ENCODE data around the gene LCLAT1.

The LCLAT1 gene

DNA sequence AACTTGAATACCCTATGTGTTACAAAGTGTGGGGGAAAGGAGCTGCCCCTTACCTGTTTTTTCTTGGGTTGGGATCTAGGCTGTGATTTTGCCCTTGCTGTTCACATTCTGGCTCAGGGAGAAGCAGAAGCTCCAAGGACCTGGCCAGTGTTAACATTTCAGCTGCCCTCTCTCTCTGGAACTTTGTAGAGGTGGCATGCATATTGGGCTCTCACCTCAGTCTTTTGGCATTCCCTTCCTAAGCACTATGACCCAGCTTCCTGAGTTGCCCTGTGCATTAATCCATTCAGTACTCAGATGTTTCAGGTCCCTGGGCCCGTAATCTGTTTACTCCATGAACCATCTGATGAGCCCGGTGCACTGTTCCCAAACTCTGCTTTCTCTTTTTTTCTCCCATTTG lies 12.1 kb downstream of the LCLAT1 start:
- Histone ChIP-seq H3K79me2 (ENCODE audit: insufficient read depth, low read length) (peaks cover 89% of the 10 kb centered on the region), H3K4me2 (ENCODE audit: low read depth, low read length, poor library complexity, severe bottlenecking) (peak overlapping the region; percentile 12)

GRCh38 chr2:30462131-30462857 lies 15.2 kb downstream of the LCLAT1 start:
- Histone ChIP-seq H3K9me2 (replicated peaks; ENCODE audit: low read depth, low read length) (no peaks in the 10 kb centered on the region), H4K20me1 (ENCODE audit: insufficient read depth, low read length, poor library complexity, severe bottlenecking) (peaks cover 8% of the 10 kb centered on the region), H3K9ac (ENCODE audit: low read depth, low read length, poor library complexity, severe bottlenecking) (no peak overlapping the region), H3F3A (ENCODE audit: low read depth) (no peaks in the 10 kb centered on the region), H3K9me3 (ENCODE audit: insufficient read depth, low read depth, low read length) (no peaks in the 10 kb centered on the region), H3K79me2 (ENCODE audit: insufficient read depth, low read length) (peaks cover 80% of the 10 kb centered on the region), H3K4me3 (ENCODE audit: low read length, poor library complexity, severe bottlenecking) (no peak overlapping the region), H3K36me3 (ENCODE audit: insufficient read depth, low read length) (no peaks in the 10 kb centered on the region), H2AFZ (ENCODE audit: low read length) (no peak overlapping the region), H3K27me3 (ENCODE audit: insufficient read depth, low read length, poor library complexity, severe bottlenecking) (no peaks in the 10 kb centered on the region), H3K4me1 (ENCODE audit: insufficient read depth, low read length, poor library complexity, severe bottlenecking) (peaks cover 12% of the 10 kb centered on the region), H3K4me2 (ENCODE audit: low read depth, low read length, poor library complexity, severe bottlenecking) (no peak overlapping the region)
- TF ChIP-seq, protein P1, sequence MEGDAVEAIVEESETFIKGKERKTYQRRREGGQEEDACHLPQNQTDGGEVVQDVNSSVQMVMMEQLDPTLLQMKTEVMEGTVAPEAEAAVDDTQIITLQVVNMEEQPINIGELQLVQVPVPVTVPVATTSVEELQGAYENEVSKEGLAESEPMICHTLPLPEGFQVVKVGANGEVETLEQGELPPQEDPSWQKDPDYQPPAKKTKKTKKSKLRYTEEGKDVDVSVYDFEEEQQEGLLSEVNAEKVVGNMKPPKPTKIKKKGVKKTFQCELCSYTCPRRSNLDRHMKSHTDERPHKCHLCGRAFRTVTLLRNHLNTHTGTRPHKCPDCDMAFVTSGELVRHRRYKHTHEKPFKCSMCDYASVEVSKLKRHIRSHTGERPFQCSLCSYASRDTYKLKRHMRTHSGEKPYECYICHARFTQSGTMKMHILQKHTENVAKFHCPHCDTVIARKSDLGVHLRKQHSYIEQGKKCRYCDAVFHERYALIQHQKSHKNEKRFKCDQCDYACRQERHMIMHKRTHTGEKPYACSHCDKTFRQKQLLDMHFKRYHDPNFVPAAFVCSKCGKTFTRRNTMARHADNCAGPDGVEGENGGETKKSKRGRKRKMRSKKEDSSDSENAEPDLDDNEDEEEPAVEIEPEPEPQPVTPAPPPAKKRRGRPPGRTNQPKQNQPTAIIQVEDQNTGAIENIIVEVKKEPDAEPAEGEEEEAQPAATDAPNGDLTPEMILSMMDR (conservative IDR thresholded peaks at IDR 0.05; ENCODE audit: low read length): no peak
- TF ChIP-seq EZH2phosphoT487 (IDR thresholded peaks at IDR 0.05; ENCODE audit: borderline replicate concordance): no peak

More for the DNA sequence above, 12.1 kb downstream of the LCLAT1 start:
- Histone ChIP-seq H3K4me1 (ENCODE audit: insufficient read depth, low read length, poor library complexity, severe bottlenecking) (peaks cover 12% of the 10 kb centered on the region), H3K36me3 (ENCODE audit: insufficient read depth, low read length) (no peaks in the 10 kb centered on the region), H3K9me2 (replicated peaks; ENCODE audit: low read depth, low read length) (no peaks in the 10 kb centered on the region), H3K9ac (ENCODE audit: low read depth, low read length, poor library complexity, severe bottlenecking) (no peak overlapping the region), H3K27me3 (ENCODE audit: insufficient read depth, low read length, poor library complexity, severe bottlenecking) (no peaks in the 10 kb centered on the region), H3K9me3 (ENCODE audit: insufficient read depth, low read depth, low read length) (no peaks in the 10 kb centered on the region), H4K20me1 (ENCODE audit: insufficient read depth, low read length, poor library complexity, severe bottlenecking) (peaks cover 12% of the 10 kb centered on the region), H2AFZ (ENCODE audit: low read length) (no peak overlapping the region), H3F3A (ENCODE audit: low read depth) (no peaks in the 10 kb centered on the region), H3K4me3 (ENCODE audit: low read length, poor library complexity, severe bottlenecking) (no peak overlapping the region)
- TF ChIP-seq EZH2phosphoT487 (IDR thresholded peaks at IDR 0.05; ENCODE audit: borderline replicate concordance): no peak
- TF ChIP-seq, protein P1 (conservative IDR thresholded peaks at IDR 0.05; ENCODE audit: low read length): no peak

DNA sequence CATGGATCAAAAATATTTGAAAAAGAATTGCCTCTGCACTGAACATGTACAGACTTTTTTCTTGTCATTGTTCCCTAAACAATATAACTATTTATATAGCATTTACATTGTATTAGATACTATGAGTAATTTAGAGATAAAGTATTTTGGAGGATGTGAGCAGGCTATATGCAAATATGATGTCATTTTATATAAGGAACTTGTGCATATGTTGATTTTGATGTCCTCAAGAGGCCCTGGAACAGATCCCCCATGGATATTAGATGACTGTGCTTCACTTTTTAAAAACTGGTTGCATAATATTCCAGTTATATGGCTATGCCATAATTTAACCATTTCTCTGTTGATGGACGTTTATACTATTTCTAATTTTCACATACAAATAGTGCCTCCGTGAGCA lies 16.5 kb downstream of the LCLAT1 start:
- Histone ChIP-seq H3K4me1 (ENCODE audit: insufficient read depth, low read length, poor library complexity, severe bottlenecking) (peaks cover 9% of the 10 kb centered on the region), H3K36me3 (ENCODE audit: insufficient read depth, low read length) (no peaks in the 10 kb centered on the region), H3K9me3 (ENCODE audit: insufficient read depth, low read depth, low read length) (no peaks in the 10 kb centered on the region), H3K9ac (ENCODE audit: low read depth, low read length, poor library complexity, severe bottlenecking) (no peak overlapping the region), H3F3A (ENCODE audit: low read depth) (no peaks in the 10 kb centered on the region), H3K9me2 (replicated peaks; ENCODE audit: low read depth, low read length) (no peaks in the 10 kb centered on the region), H3K27me3 (ENCODE audit: insufficient read depth, low read length, poor library complexity, severe bottlenecking) (no peaks in the 10 kb centered on the region), H2AFZ (ENCODE audit: low read length) (no peak overlapping the region), H4K20me1 (ENCODE audit: insufficient read depth, low read length, poor library complexity, severe bottlenecking) (peaks cover 8% of the 10 kb centered on the region), H3K4me3 (ENCODE audit: low read length, poor library complexity, severe bottlenecking) (no peak overlapping the region), H3K4me2 (ENCODE audit: low read depth, low read length, poor library complexity, severe bottlenecking) (no peak overlapping the region), H3K79me2 (ENCODE audit: insufficient read depth, low read length) (peaks cover 71% of the 10 kb centered on the region)
- TF ChIP-seq EZH2phosphoT487 (IDR thresholded peaks at IDR 0.05; ENCODE audit: borderline replicate concordance): no peak
- TF ChIP-seq, protein P1 (conservative IDR thresholded peaks at IDR 0.05; ENCODE audit: low read length): no peak

Measured in Loucy (cell line).